Glutamatergic neuron (in vitro differentiated cells): ENCODE data around the gene SHD. TPM values are rescaled to one million over a fixed set of nuclear protein-coding genes. Genes with fewer than 3 reads are reported as not detected.
"Not testable (repeated sequence)": the region's sequence is repeated elsewhere in the genome, so short reads cannot be mapped to it uniquely, and the experiment has no call there.

ENCODE experiments used
- DNase-seq: peaks from one replicate; pipeline ENCODE4 v3.0.0; 2022
- H3K27ac Mint-ChIP-seq: one replicate; pipeline ENCODE4 v1.8.0; 2020; ENCODE audit warnings: mild to moderate bottlenecking, mixed read lengths, inconsistent platforms; ENCODE audit not compliant: unreplicated experiment
- H3K27me3 Mint-ChIP-seq: one replicate; pipeline ENCODE4 v1.8.0; 2020; ENCODE audit warnings: mild to moderate bottlenecking, moderate library complexity, mixed read lengths, inconsistent platforms; ENCODE audit not compliant: unreplicated experiment
- H3K36me3 Mint-ChIP-seq: one replicate; pipeline ENCODE4 v1.8.0; 2020; ENCODE audit warnings: mild to moderate bottlenecking, mixed read lengths, inconsistent platforms; ENCODE audit not compliant: unreplicated experiment
- H3K4me1 Mint-ChIP-seq: one replicate; pipeline ENCODE4 v1.8.0; 2020; ENCODE audit warnings: mild to moderate bottlenecking, low read depth, mixed read lengths, inconsistent platforms; ENCODE audit not compliant: unreplicated experiment
- H3K4me3 Mint-ChIP-seq: one replicate; pipeline ENCODE4 v1.8.0; 2020; ENCODE audit warnings: mild to moderate bottlenecking, mixed read lengths, inconsistent platforms; ENCODE audit not compliant: unreplicated experiment
- H3K9me3 Mint-ChIP-seq: one replicate; pipeline ENCODE4 v1.8.0; 2020; ENCODE audit warnings: mild to moderate bottlenecking, moderate library complexity, mixed read lengths, inconsistent platforms; ENCODE audit not compliant: unreplicated experiment
- total RNA-seq: library from RNA; stranded (reverse); fragmentation: NEBNext Ultra II Directional; extraction: Animal tissue kit (Norgen Biotek cat#: 25700); gene quantifications from one replicate; pipeline ENCODE4 v1.2.1, GENCODE V29; 2021; ENCODE audit not compliant: unreplicated experiment
- TF ChIP-seq, protein P1 (sequence below): fragments of 200-600 bp; sonication (generic); IDR thresholded peaks from one replicate; pipeline ENCODE4 v1.5.0; 2021; ENCODE audit not compliant: partially characterized antibody, unreplicated experiment

SHD gene
- total RNA-seq, 1 donor from 2014 or later = 254 TPM

DNA sequence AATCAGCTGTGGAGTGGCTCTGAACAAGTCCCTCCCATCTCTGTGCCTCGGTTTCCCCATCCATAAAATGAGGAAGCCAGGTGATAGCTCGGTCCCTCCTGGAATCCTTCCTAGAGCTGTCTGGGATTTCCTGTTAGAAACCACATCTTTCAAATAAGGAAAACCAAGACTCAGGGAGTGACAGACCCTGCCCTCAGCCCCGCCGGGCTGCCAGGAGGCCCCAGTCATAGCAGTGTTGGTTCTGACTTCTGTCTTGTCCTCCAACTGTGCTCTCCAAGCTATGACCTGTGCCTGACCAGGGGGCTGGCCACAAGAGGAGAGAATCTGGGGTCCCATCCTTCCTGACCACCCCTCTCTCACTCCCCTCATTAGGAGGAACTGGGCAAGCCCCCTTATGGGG, 1.1 kb upstream of the SHD start:
- peaks cover 7% of the 10 kb centered on the region for H3K9me3 Mint-ChIP-seq
- peaks cover 3% of the 10 kb centered on the region for H3K4me1 Mint-ChIP-seq
- H3K27ac Mint-ChIP-seq = peak overlapping the region; percentile 98
- peak; percentile 52 for DNase-seq
- TF ChIP-seq, protein P1, sequence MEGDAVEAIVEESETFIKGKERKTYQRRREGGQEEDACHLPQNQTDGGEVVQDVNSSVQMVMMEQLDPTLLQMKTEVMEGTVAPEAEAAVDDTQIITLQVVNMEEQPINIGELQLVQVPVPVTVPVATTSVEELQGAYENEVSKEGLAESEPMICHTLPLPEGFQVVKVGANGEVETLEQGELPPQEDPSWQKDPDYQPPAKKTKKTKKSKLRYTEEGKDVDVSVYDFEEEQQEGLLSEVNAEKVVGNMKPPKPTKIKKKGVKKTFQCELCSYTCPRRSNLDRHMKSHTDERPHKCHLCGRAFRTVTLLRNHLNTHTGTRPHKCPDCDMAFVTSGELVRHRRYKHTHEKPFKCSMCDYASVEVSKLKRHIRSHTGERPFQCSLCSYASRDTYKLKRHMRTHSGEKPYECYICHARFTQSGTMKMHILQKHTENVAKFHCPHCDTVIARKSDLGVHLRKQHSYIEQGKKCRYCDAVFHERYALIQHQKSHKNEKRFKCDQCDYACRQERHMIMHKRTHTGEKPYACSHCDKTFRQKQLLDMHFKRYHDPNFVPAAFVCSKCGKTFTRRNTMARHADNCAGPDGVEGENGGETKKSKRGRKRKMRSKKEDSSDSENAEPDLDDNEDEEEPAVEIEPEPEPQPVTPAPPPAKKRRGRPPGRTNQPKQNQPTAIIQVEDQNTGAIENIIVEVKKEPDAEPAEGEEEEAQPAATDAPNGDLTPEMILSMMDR = no peak
- H3K4me3 Mint-ChIP-seq = peak overlapping the region; percentile 93
- H3K27me3 Mint-ChIP-seq = peaks cover 12% of the 10 kb centered on the region
- H3K36me3 Mint-ChIP-seq = no peaks in the 10 kb centered on the region

DNA sequence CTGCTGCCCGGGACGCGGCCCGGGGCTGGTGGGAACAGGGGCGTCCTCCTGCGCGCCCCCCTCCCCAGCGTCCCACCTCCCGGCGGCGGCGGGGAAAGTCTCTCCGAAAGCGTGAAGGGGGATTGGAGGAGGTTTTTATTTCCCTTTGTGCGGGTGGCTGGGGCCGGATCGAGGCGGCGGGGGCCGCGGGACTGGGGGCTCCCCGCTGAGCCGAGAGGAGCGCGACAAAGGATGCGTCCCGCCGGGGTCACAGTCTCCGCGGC, 132 bp downstream of the SHD start:
- Mint-ChIP-seq H3K36me3 (no peaks in the 10 kb centered on the region), H3K9me3 (peaks cover 7% of the 10 kb centered on the region), H3K4me3 (peak overlapping the region; percentile 46), H3K27ac (no peak overlapping the region), H3K4me1 (peaks cover 3% of the 10 kb centered on the region), H3K27me3 (peaks cover 12% of the 10 kb centered on the region)
- no peak for DNase-seq
- TF ChIP-seq, protein P1 = no peak

DNA sequence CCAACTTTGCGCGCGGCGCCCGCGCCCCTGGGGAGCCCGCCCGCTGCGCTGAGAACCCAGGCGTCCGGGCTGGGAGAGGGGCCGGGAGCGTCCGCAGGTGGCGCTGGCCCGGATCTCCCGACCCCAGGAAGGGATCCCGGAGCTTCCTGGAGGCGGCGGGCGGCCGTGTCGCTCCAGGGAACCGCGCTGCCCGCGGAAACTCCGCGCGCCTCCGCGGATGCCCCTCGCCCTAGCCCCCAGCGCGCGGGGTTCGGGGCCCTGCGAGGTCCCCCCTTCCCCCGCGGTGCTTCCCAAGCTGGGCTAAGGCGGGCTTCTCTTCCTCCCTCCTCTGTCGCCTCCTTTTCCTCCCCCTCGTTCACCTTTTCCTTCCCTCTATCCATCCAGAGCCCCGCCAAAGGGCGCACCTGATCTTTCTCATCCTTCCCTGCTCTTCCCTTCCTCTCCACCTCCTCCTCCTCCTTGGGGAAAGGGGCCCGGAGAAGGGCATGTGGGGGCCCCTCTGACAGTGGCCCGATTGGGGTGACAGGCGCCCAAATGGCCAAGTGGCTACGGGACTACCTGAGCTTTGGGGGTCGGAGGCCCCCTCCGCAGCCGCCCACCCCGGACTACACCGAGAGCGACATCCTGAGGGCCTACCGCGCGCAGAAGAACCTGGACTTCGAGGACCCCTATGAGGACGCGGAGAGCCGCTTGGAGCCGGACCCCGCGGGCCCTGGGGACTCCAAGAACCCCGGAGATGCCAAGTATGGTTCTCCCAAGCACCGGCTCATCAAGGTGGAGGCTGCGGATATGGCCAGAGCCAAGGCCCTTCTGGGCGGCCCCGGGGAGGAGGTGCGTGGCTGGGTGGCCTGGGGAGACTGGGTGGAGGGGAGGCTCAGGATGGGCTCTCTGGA, 710 bp downstream of the SHD start:
- H3K4me1 Mint-ChIP-seq = peaks cover 3% of the 10 kb centered on the region

DNA sequence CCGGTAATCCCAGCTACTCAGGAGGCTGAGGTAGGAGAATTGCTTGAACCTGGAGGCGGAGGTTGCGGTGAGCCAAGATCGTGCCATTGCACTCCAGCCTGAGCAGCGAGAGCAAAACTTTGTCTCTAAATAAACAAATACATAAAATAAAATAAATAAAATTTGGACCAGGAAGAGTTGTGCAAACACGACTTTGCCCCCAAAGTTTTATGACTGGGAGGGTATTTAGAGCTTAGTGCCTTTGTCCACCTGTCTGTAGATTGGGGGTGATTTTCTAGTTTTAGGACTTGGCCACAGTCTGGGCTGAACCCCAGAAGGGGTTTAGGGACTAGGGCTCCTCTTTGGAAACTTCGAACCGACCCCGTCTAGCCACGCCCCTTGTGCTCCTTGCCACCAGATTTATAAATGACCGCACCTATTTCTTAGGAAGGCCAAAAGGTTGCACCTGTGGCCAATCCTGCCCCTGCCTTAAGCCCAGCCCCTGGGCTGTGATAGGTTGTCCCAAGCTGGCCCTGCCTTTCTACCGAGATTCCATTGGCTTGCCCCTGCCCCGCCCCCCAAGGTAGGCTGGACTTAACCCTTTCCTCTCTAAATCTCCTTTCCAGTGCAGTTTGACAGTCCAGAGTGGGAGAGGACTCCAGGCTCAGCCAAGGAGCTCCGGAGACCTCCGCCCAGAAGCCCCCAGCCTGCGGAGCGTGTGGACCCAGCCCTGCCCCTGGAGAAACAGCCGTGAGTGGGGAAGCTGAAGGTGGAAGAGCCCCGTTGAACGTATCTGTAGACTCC, 5.3 kb downstream of the SHD start:
- no peak overlapping the region for H3K27ac Mint-ChIP-seq
- peaks cover 6% of the 10 kb centered on the region for H3K9me3 Mint-ChIP-seq
- DNase-seq = peak; percentile 67
- no peaks in the 10 kb centered on the region for H3K36me3 Mint-ChIP-seq
- H3K4me3 Mint-ChIP-seq = no peak overlapping the region
- TF ChIP-seq, protein P1 = no peak
- peaks cover 4% of the 10 kb centered on the region for H3K27me3 Mint-ChIP-seq
- no peaks in the 10 kb centered on the region for H3K4me1 Mint-ChIP-seq

More for the DNA sequence above, 710 bp downstream of the SHD start:
- Mint-ChIP-seq H3K4me3 (peak overlapping the region; percentile 93), H3K36me3 (no peaks in the 10 kb centered on the region), H3K27me3 (peaks cover 12% of the 10 kb centered on the region), H3K27ac (peak overlapping the region; percentile 88), H3K9me3 (peaks cover 7% of the 10 kb centered on the region)
- peak; percentile 40 for DNase-seq
- TF ChIP-seq, protein P1 = no peak

DNA sequence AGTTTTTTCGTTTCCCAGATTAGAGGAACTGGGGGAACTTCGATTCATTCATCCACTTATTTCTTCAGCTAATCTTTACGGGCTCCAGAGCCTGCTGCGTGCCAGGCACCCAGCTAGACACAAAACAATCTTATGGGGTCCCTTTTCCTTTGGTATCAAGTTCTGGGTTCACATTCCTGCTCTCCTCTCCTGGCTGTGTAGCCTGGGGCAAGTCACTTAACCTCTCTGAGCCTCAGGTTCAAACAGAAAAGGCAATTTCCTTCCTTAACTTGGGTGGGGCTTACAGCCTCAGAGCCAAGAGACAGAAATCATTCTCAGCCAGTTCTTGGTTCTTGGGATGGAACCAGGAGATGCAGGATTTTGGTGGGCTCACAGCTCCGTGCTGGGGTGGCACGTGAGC, 5.9 kb downstream of the SHD start:
- Mint-ChIP-seq H3K27me3 (peaks cover 4% of the 10 kb centered on the region), H3K27ac (no peak overlapping the region), H3K4me1 (no peaks in the 10 kb centered on the region), H3K4me3 (no peak overlapping the region), H3K36me3 (no peaks in the 10 kb centered on the region), H3K9me3 (peaks cover 3% of the 10 kb centered on the region)
- no peak for DNase-seq
- TF ChIP-seq, protein P1 = no peak

DNA sequence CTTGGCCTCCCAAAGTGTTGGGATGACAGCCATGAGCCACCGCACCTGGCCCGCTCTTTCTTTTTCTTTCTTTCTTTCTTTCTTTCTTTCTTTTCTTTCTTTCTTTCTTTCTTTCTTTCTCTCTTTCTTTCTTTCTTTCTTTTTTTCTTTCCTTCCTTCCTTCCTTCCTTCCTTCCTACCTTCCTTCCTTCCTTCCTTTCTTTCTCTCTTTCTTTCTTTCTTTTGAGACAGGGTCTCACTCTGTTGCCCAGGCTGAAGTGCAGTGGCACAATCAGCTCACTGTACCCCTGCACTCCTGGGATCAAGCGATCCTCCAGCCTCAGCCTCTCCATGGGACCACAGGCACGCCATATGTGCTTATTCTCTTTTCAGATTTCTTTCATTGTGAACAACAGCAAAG, 7.1 kb downstream of the SHD start:
- H3K27ac Mint-ChIP-seq, H3K9me3 Mint-ChIP-seq, H3K27me3 Mint-ChIP-seq, H3K36me3 Mint-ChIP-seq, H3K4me1 Mint-ChIP-seq, H3K4me3 Mint-ChIP-seq, DNase-seq: not testable (repeated sequence)
